GM23338 (cell line): ENCODE measurements around the gene CCL27. TPM values are rescaled to one million over a fixed set of nuclear protein-coding genes. Genes with fewer than 3 reads are reported as not detected.
A peak's percentile ranks its signal among the peaks of the same experiment; 100 is the strongest.

Source experiments
- ATAC-seq: fragments of 200-7000 bp; cut with Tn5 transposase; 3 replicates; pipeline ENCODE4 v1.9.1; 2020
- DNase-seq: peaks from one replicate; pipeline ENCODE4 v3.0.0-alpha.2; 2015; ENCODE audit warnings: low spot score
- H2AFZ ChIP-seq: fragments of 200-600 bp; sonication (generic); 2 replicates; pipeline ENCODE4 v1.8.0; 2016; ENCODE audit warnings: antibody characterized with exemption, mild to moderate bottlenecking, moderate library complexity
- H3F3A ChIP-seq: fragments of 200-600 bp; sonication (generic); replicated peaks from 2 replicates; pipeline ENCODE4 v1.8.0; 2017; ENCODE audit warnings: antibody characterized with exemption, mixed run types, low read depth
- H3K27ac ChIP-seq: fragments of 200-600 bp; sonication (generic); 2 replicates; pipeline ENCODE4 v1.6.1; 2016; ENCODE audit warnings: low read depth
- H3K27me3 ChIP-seq: fragments of 200-600 bp; sonication (generic); 2 replicates; pipeline ENCODE4 v1.8.0; 2016; ENCODE audit warnings: mild to moderate bottlenecking, mixed run types, moderate library complexity; ENCODE audit not compliant: insufficient read depth
- H3K36me3 ChIP-seq: fragments of 200-600 bp; sonication (generic); 2 replicates; pipeline ENCODE4 v1.8.0; 2016; ENCODE audit warnings: mild to moderate bottlenecking; ENCODE audit not compliant: insufficient read depth
- H3K4me1 ChIP-seq: fragments of 200-600 bp; sonication (generic); 2 replicates; pipeline ENCODE4 v1.8.0; 2016; ENCODE audit warnings: mild to moderate bottlenecking, moderate library complexity; ENCODE audit not compliant: insufficient read depth
- H3K4me2 ChIP-seq: fragments of 200-600 bp; sonication (generic); 2 replicates; pipeline ENCODE4 v1.7.1; 2017; ENCODE audit warnings: mixed run types
- H3K4me3 ChIP-seq: fragments of 200-600 bp; sonication (generic); 2 replicates; pipeline ENCODE4 v1.6.1; 2016; ENCODE audit warnings: mixed run types
- H3K79me2 ChIP-seq: fragments of 200-600 bp; sonication (generic); replicated peaks from 2 replicates; pipeline ENCODE4 v1.8.0; 2017; ENCODE audit warnings: mild to moderate bottlenecking; ENCODE audit not compliant: insufficient read depth
- H3K9me2 ChIP-seq: fragments of 200-600 bp; sonication (generic); 2 replicates; pipeline ENCODE4 v1.8.0; 2017; ENCODE audit not compliant: insufficient read depth
- H4K20me1 ChIP-seq: fragments of 200-600 bp; sonication (generic); replicated peaks from 2 replicates; pipeline ENCODE4 v1.8.0; 2017; ENCODE audit warnings: mild to moderate bottlenecking; ENCODE audit not compliant: insufficient read depth
- H3K27ac Mint-ChIP-seq: 2 replicates; pipeline ENCODE4 v1.8.0; 2020; ENCODE audit warnings: inconsistent platforms, mild to moderate bottlenecking, moderate library complexity, mixed read lengths
- H3K27me3 Mint-ChIP-seq: 3 replicates; pipeline ENCODE4 v1.8.0; 2022; ENCODE audit warnings: low read depth, mild to moderate bottlenecking, moderate library complexity, mixed read lengths, inconsistent platforms; ENCODE audit not compliant: insufficient read depth, poor library complexity
- H3K36me3 Mint-ChIP-seq: 3 replicates; pipeline ENCODE4 v1.8.0; 2021; ENCODE audit warnings: low read depth, mild to moderate bottlenecking, inconsistent platforms, moderate library complexity, mixed read lengths
- H3K4me1 Mint-ChIP-seq: 3 replicates; pipeline ENCODE4 v1.8.0; 2020; ENCODE audit warnings: mild to moderate bottlenecking, inconsistent platforms, mixed read lengths
- H3K4me3 Mint-ChIP-seq: 3 replicates; pipeline ENCODE4 v1.8.0; 2021; ENCODE audit warnings: moderate library complexity, mild to moderate bottlenecking, inconsistent platforms, mixed read lengths
- H3K9me3 Mint-ChIP-seq: 3 replicates; pipeline ENCODE4 v1.8.0; 2020; ENCODE audit warnings: moderate library complexity, mild to moderate bottlenecking, inconsistent platforms, mixed read lengths
- CREB1 ChIP-seq: fragments of 250-450 bp; sonication (Bioruptor Pico); IDR thresholded peaks from 2 replicates; pipeline ENCODE4 v1.5.0; 2020; ENCODE audit warnings: low read depth, mild to moderate bottlenecking, moderate library complexity
- JUNB ChIP-seq: IDR thresholded peaks from one replicate; pipeline ENCODE4 v1.6.1; 2016; ENCODE audit warnings: antibody characterized with exemption; ENCODE audit not compliant: unreplicated experiment
- NANOG ChIP-seq: IDR thresholded peaks from 2 replicates; pipeline ENCODE4 v1.6.1; 2016; ENCODE audit warnings: antibody characterized with exemption, borderline replicate concordance
- POLR2AphosphoS5 ChIP-seq: IDR thresholded peaks from 2 replicates; pipeline ENCODE4 v1.6.1; 2016; ENCODE audit warnings: antibody characterized with exemption, low read depth
- REST ChIP-seq: IDR thresholded peaks from one replicate; pipeline ENCODE4 v1.6.1; 2018; ENCODE audit warnings: antibody characterized with exemption; ENCODE audit not compliant: unreplicated experiment
- ZNF331 ChIP-seq: fragments of 250-450 bp; sonication (Bioruptor Pico); IDR thresholded peaks from 2 replicates; pipeline ENCODE4 v1.5.0; 2020; ENCODE audit warnings: low read depth, mild to moderate bottlenecking, moderate library complexity
- polyA plus RNA-seq: library from polyadenylated mRNA; unstranded; fragments of >200 nt; fragmentation: Nextera tagmentation; extraction: Ambion mirVana; gene quantifications from 2 replicates; pipeline ENCODE4 v1.2.1, GENCODE V29; 2016
- total RNA-seq: library from RNA; depleted of rRNA; stranded (reverse); fragments of >200 nt; shearing (Covaris generic); gene quantifications from 2 replicates; pipeline ENCODE4 v1.2.3, GENCODE V29; 2014

The CCL27 gene
- total and polyA plus RNA-seq, 2 experiments from 2014 or later = not detected

DNA sequence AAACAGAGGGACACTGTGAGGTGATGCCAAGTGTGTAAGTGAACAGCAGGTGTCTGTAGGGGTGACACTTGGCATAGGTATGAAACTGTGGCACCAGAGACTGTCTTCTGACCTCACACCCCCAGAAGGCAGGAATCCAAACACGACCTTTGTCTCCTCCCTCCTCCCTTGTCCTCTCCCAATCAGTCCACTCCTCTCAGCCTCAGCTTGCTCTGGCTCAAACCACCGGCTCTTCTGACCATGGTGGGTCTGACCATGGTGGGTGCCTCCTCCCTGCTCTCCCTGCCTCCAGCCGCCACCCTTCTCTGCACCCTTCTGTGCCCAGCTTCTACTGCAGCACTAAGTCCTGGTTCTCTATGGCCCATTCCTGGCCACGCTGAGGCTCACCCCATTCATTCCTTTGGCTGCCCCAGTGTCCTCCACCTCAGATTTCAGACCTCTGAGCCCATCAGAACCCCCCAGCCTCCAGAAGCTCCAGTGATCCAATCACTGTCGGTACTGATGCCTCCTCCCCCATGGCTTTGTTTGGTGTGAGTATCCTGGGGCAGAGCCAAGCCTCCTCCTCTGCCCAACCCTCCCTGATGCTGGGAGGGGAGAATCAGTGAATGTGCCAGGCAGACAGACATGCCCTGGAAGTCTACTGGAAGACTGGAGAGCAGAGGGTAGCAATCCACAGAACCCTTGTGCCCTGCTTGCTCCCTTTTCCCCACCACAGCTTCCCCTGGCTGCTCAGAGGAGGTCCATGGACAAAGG is 31.9 kb downstream of the CCL27 start:
- Histone ChIP-seq H3K79me2 (no peaks in the 10 kb centered on the region), H3K9me2 (no peaks in the 10 kb centered on the region), H3K36me3 (no peaks in the 10 kb centered on the region), H4K20me1 (no peaks in the 10 kb centered on the region; the same call in none of the 2 replicates), H2AFZ (no peak overlapping the region), H3F3A (0 out of 2 replicates have a peak, but pooled peaks cover 3% of the 10 kb centered on the region), H3K27ac (no peak overlapping the region), H3K27me3 (peaks cover 75% of the 10 kb centered on the region), H3K4me3 (no peak overlapping the region), H3K4me1 (peaks cover 5% of the 10 kb centered on the region; the same call in 1 of the 2 replicates), H3K4me2 (no peak overlapping the region)
- TF ChIP-seq POLR2AphosphoS5 = no peak
- TF ChIP-seq NANOG = no peak
- TF ChIP-seq CREB1 (CRISPR knock-in tag) = no peak
- H3K27ac Mint-ChIP-seq = no peak overlapping the region
- peaks cover 20% of the 10 kb centered on the region for H3K36me3 Mint-ChIP-seq
- H3K9me3 Mint-ChIP-seq = peaks cover 4% of the 10 kb centered on the region; the same call in 1 of the 3 replicates
- peaks cover 63% of the 10 kb centered on the region for H3K27me3 Mint-ChIP-seq
- H3K4me3 Mint-ChIP-seq = no peak overlapping the region; the same call in 2 of the 3 replicates
- ATAC-seq (no peak), DNase-seq (no peak)
- H3K4me1 Mint-ChIP-seq = peaks cover 27% of the 10 kb centered on the region

DNA sequence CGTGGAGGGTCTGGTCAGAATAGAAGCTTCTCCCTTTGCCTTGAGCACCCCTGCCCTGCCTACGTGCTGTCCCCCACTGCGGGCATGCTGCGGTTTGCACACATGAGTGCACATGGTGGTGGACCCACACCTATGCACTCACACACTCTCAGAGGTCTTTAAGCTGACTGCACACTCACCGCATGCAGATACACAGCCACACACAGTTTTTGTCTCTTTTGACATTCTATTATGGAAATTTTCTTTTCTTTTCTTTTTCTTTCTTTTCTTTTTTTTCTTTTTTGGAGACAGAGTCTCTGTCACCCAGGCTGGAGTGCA is 33.0 kb downstream of the CCL27 start:
- H4K20me1 ChIP-seq = no peaks in the 10 kb centered on the region; the same call in none of the 2 replicates
- peaks cover 25% of the 10 kb centered on the region for H3K4me1 Mint-ChIP-seq
- H3K79me2 ChIP-seq = no peaks in the 10 kb centered on the region
- peaks cover 4% of the 10 kb centered on the region; the same call in 1 of the 3 replicates for H3K9me3 Mint-ChIP-seq
- H3K36me3 ChIP-seq = no peaks in the 10 kb centered on the region
- TF ChIP-seq CREB1 (CRISPR knock-in tag) (no peak), JUNB (no peak), ZNF331 (CRISPR knock-in tag) (no peak), REST (no peak), NANOG (no peak), POLR2AphosphoS5 (no peak)
- DNase-seq (no peak), ATAC-seq (no peak; the same call in 2 of the 3 replicates)
- H3K27ac Mint-ChIP-seq = no peak overlapping the region
- H2AFZ ChIP-seq = no peak overlapping the region
- peak overlapping the region; percentile 54 for H3K4me3 ChIP-seq
- no peak overlapping the region for H3K27ac ChIP-seq
- peak overlapping the region; percentile 81 for H3K4me2 ChIP-seq
- peaks cover 86% of the 10 kb centered on the region for H3K27me3 ChIP-seq
- 0 out of 2 replicates have a peak, but pooled peaks cover 3% of the 10 kb centered on the region for H3F3A ChIP-seq
- H3K36me3 Mint-ChIP-seq = peaks cover 9% of the 10 kb centered on the region; the same call in 2 of the 3 replicates
- H3K27me3 Mint-ChIP-seq = peaks cover 70% of the 10 kb centered on the region
- peaks cover 9% of the 10 kb centered on the region; the same call in 1 of the 2 replicates for H3K4me1 ChIP-seq
- H3K9me2 ChIP-seq = no peaks in the 10 kb centered on the region
- H3K4me3 Mint-ChIP-seq = peak overlapping the region; percentile 73
